ENCODE results near the gene SLC66A1.

The SLC66A1 gene

GRCh38 chr1:19325368-19325957 lies 13.3 kb downstream of the SLC66A1 start:
- DNase-seq (ENCODE audit: low read depth in 2 of 2), result no peak

GRCh38 chr1:19325958-19326747 lies 14.0 kb downstream of the SLC66A1 start:
- DNase-seq (ENCODE audit: low read depth in 2 of 2), result no peak

- no peak for DNase-seq (ENCODE audit: low read depth in 2 of 2)
Observed at GRCh38 chr1:19326748-19327065, 14.6 kb downstream of the SLC66A1 start.

GRCh38 chr1:19327301-19327700 lies 15.2 kb downstream of the SLC66A1 start:
- DNase-seq (ENCODE audit: low read depth in 2 of 2), result no peak

- no peak for DNase-seq (ENCODE audit: low read depth in 2 of 2)
Observed at GRCh38 chr1:19327736-19328135, 15.6 kb downstream of the SLC66A1 start.

- DNase-seq (ENCODE audit: low read depth in 2 of 2), result no peak
Observed at GRCh38 chr1:19328486-19328885, 16.4 kb downstream of the SLC66A1 start.

- DNase-seq (ENCODE audit: low read depth in 2 of 2), result no peak
Observed at GRCh38 chr1:19329188-19329587, 17.1 kb downstream of the SLC66A1 start.

- no peak for DNase-seq (ENCODE audit: low read depth in 2 of 2)
Observed at GRCh38 chr1:19329611-19330010, 17.5 kb downstream of the SLC66A1 start.

- no peak for DNase-seq (ENCODE audit: low read depth in 2 of 2)
Observed at GRCh38 chr1:19330449-19331135, 18.5 kb downstream of the SLC66A1 start.

GRCh38 chr1:19331262-19331878 lies 19.2 kb downstream of the SLC66A1 start:
- DNase-seq (ENCODE audit: low read depth in 2 of 2), result no peak

GRCh38 chr1:19332832-19333231 lies 20.7 kb downstream of the SLC66A1 start:
- DNase-seq (ENCODE audit: low read depth in 2 of 2), result no peak

- no peak for DNase-seq (ENCODE audit: low read depth in 2 of 2)
Observed at GRCh38 chr1:19333587-19334354, 21.6 kb downstream of the SLC66A1 start.

GRCh38 chr1:19336543-19336942 lies 24.4 kb downstream of the SLC66A1 start:
- no peak for DNase-seq (ENCODE audit: low read depth in 2 of 2)

- no peak for DNase-seq (ENCODE audit: low read depth in 2 of 2)
Observed at GRCh38 chr1:19337289-19337688, 25.2 kb downstream of the SLC66A1 start.

GRCh38 chr1:19338323-19338762 lies 26.2 kb downstream of the SLC66A1 start:
- DNase-seq (ENCODE audit: low read depth in 2 of 2), result no peak

- DNase-seq (ENCODE audit: low read depth in 2 of 2), result no peak
Observed at GRCh38 chr1:19339214-19339861, 27.2 kb downstream of the SLC66A1 start.

GRCh38 chr1:19340387-19340937 lies 28.3 kb downstream of the SLC66A1 start:
- DNase-seq (ENCODE audit: low read depth in 2 of 2), result no peak

- peak; percentile 42 to 55 for DNase-seq (ENCODE audit: low read depth in 2 of 2)
Observed at GRCh38 chr1:19341201-19342061, 29.3 kb downstream of the SLC66A1 start.

GRCh38 chr1:19342062-19342750 lies 30.1 kb downstream of the SLC66A1 start:
- no peak for DNase-seq (ENCODE audit: low read depth in 2 of 2)
